ENCODE results near the gene CAVIN2.

DNA sequence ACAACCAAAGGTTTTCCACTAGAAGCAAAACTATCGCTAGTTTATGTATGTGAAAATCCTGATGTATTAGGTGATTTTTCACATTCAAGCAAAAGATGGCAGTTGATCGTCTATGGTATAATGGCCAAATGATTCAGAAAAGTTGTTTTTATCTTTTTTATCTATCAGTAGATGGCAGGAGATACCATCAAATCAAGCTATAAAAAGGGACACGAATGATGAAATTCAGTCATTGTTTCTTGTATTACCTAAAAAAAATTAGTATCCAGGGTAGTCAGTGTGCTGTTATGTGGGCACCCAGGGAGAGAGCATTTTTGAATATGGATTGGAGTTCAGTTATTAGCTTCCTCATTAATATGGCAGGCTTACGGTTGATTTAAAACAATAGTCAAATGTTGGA, 22.9 kb upstream of the CAVIN2 start:
- TF ChIP-seq, protein P1, sequence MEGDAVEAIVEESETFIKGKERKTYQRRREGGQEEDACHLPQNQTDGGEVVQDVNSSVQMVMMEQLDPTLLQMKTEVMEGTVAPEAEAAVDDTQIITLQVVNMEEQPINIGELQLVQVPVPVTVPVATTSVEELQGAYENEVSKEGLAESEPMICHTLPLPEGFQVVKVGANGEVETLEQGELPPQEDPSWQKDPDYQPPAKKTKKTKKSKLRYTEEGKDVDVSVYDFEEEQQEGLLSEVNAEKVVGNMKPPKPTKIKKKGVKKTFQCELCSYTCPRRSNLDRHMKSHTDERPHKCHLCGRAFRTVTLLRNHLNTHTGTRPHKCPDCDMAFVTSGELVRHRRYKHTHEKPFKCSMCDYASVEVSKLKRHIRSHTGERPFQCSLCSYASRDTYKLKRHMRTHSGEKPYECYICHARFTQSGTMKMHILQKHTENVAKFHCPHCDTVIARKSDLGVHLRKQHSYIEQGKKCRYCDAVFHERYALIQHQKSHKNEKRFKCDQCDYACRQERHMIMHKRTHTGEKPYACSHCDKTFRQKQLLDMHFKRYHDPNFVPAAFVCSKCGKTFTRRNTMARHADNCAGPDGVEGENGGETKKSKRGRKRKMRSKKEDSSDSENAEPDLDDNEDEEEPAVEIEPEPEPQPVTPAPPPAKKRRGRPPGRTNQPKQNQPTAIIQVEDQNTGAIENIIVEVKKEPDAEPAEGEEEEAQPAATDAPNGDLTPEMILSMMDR (conservative IDR thresholded peaks at IDR 0.05) = no peak
- TF ChIP-seq EZH2 (IDR thresholded peaks at IDR 0.05; ENCODE audit: low read depth) = no peak

All from PC-9 (cell line).